Measurements from ENCODE around the gene EPHB3.

EPHB3 gene

DNA sequence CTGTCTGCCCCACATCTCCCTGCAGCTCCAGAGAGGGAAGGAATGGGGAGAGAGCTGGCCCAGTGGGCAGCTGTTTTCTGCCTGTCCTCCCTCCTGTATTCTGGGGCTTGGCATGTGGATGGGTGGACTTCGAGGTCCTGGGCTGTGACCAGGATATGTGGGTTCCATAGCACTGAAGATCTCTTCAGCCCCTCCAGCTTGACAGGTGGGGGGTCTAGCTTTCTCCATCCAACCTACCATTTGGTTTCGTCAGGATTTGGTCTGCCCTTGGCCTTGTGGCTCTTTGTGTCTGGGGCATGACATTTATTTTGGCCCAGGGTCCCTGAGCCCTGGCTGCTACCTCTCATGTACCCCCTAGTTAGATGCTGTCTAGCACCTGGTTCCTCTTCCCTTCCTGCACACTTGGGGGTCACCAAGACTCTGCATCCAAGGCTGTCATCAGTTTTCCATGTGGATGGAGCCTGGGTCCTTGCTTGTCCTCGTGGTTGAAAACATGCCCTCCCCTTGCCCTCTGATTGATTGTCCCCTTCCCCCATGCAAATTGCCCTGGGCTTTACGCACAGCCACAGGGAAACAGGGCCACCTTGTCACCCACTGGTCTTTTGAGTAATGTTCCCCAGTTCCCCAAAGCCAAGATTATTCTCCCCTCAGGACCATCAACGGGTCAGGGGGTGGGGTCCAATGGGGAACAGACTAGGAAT, 3.2 kb downstream of the EPHB3 start:
- no peak for DNase-seq

DNA sequence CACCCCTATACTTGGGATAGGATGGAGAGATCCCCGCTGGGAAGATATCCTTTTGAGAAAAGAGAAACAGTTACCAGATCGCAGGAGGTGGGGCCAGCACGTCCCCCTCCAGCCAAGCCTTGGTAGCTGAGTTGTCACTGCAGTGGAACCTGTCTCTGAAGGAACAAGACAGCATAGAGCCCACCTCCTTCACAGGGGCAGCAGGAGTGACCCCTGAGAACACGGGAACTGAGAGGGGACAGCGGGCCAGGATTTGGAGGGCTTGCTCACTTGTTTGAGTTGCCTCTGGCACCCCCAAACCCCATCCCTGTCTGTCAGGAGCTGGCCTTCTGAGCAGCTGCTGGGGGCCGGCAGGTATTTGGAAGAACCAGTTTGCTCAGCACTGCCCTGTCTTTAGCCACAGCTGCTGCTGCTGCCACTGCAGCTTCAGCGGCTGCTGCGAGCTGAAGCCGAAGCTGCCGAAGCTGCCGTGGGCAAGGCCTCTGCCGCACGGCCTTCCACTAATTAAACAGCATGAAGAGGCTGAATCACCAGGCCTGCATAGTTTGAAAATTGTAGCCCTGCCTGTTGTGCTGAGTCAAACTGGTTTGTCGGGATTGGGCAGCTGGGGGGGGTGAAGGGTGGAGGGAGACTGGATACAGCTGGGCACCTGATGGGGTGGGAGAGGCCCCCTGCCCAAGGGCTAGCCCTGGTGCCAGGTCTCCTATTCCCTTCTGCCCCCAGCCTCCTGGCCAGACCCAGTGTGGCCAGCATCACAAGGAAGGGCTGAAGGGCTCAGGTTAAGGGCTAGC, 4.0 kb downstream of the EPHB3 start:
- DNase-seq: no peak

- no peak for DNase-seq
These were observed 5.1 kb downstream of the EPHB3 start for GRCh38 chr3:184566441-184567414.

GRCh38 chr3:184567946-184568559, 6.5 kb downstream of the EPHB3 start:
- DNase-seq: no peak

DNA sequence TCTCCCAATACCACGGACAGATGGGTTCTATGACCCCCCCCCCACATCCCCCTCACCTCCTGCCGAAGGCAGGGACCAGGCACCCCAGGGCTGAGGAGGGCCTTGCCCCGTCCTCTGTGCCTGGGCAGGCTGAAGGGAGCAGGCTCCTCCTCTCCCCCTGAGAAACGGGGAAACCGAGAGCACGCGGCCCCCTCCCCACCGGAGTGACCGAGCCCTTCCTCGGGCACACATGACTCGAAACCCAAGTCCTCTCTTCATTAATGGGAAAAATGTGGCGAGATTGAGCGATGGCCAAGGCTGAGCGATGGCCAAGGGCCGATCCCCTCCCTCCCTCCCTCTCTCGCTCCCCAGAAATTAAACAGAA, 7.0 kb downstream of the EPHB3 start:
- DNase-seq: no peak

GRCh38 chr3:184568924-184569829, 7.6 kb downstream of the EPHB3 start:
- DNase-seq: no peak

DNA sequence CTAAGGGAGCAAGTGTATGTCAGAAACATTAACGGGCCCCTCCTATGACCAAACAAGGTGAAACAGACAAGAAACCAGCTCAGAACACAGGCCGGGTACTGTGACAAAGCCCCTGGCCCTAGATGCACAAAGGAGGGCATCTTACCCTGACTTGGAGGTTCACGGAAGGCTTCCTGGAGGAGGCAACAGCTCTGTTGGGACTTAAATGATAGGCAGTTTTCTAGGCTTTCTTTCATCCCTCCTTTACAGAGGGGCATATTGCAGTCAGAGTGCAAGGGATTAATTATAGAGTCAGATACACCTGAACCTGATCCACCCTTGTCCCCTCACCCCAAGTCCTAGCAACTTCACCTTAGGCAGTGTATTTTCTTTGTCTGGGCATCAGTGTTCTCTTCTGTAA, 8.4 kb downstream of the EPHB3 start:
- DNase-seq: no peak

DNA sequence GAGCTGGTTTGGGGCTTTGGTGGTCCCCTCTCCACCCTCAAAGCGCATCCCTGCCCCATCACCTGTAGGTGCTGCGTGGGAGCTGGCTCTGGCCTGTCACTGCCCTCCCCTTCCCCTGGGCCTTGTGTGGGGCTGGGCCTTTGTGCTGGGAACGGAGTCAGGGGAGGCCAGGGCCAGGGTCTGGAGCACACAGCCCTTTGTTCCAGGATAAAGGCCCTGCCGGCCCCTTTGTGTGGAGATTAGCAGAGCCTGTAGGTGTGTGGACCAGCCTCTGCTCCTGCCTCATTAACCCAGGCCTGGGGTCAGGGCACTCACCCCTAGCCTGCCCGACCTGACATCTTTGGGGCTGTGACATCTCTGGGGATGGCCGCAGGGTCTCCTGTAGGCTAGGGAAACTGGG, 8.9 kb downstream of the EPHB3 start:
- no peak for DNase-seq

- no peak for DNase-seq
These were observed 10.3 kb downstream of the EPHB3 start for GRCh38 chr3:184571750-184572377.

GRCh38 chr3:184572633-184573270, 11.2 kb downstream of the EPHB3 start:
- DNase-seq: no peak

DNA sequence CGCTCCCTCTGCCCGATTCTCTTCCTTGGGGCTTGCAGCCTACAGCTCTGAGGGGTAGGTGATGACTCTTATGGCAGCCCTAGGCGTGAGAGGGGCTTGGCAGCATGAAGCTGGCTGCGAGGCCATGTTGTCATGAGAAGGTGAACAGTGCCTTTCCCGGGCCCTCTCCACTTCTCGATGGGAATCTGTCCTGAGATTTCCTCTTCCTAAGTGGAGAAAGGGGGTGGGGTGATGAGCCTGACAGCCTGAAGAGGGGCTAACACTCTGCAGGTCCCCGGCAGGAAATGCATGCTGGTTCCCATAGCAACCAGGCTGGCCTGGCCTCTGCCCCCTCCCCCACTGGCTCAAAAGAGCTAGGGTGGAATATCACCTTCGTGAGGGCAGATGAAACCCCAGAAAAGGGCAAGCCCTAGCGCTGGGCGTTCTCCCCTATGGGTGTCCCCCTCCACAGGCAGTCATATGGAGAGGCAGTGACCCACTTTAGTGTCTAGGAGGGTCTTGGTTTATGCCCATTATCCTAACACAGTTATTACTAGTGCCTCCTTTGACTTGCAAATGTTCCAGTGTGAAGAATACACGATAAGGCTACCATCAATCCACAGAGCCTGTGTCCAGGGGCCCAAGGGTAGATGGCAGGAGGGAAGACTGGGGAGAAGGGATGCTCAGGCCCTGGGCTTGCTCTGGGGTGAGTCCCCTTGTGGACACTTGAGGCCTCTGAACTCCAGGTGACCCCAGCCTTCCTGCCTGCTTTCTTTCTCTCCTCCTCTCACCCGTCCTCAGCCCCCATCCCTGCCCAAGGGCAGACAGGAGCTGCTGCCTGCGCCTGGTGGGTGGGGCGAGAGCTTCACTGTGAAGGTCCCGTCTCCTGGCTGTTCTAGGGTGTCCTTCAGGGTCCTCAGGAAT, 13.2 kb downstream of the EPHB3 start:
- no peak for DNase-seq

DNA sequence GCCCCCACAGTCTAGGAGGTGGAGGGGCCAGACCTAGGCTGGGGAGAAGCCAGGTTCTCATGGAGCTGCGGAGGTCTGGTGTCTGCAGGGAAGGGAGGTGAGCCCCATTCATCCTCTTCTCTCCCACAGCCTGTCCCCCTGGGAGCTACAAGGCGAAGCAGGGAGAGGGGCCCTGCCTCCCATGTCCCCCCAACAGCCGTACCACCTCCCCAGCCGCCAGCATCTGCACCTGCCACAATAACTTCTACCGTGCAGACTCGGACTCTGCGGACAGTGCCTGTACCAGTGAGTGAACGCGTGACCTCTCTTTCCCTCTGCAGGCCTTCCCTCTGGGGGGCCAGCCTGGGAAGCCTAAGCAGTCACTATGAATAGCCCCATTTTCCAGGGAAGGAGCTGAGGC, 14.1 kb downstream of the EPHB3 start:
- no peak for DNase-seq

DNA sequence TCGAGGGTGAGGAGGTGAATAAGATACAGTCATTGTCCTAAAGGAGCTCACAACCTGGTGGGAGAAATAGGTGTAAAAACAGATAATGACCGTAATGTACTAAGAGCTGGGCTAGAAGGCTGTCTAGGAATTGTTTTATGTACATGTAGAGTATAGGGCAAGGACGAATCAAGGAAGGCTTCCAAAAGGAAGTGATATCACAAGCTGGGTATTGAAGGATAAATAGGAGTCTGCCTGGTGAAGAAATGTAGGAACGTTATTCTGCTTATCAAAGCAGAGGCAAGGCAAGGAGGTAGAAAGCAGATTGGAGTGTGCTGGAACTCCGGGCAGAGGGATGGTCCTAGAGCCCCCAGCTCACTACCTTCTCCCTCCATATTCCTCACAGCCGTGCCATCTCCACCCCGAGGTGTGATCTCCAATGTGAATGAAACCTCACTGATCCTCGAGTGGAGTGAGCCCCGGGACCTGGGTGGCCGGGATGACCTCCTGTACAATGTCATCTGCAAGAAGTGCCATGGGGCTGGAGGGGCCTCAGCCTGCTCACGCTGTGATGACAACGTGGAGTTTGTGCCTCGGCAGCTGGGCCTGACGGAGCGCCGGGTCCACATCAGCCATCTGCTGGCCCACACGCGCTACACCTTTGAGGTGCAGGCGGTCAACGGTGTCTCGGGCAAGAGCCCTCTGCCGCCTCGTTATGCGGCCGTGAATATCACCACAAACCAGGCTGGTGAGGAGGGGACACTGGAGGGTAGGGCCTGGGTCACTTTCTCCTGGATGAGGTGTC, 15.1 kb downstream of the EPHB3 start:
- no peak for DNase-seq

GRCh38 chr3:184577546-184577945, 16.0 kb downstream of the EPHB3 start:
- DNase-seq: no peak

- no peak for DNase-seq
These were observed 16.6 kb downstream of the EPHB3 start for GRCh38 chr3:184578218-184578617.

DNA sequence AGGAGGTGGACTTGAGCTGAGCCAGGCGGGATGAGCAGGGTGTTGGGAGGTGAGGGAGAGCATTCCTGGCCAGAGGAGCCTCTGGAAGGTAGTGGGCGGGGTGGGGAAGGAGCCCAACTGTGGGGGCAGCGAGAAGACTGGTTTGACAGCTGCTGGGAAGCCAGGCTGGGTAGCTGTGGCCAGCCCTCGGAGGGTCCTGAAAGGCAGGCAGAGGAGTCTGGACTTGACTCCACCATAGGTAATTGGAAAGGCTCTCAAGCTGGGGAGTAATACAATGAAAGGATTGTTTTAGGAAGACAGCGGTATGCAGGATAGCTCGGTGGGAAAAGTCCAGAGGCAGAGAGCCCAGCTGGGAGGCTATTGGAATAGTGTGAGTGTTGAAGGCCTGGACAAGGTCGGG, 17.2 kb downstream of the EPHB3 start:
- no peak for DNase-seq

DNA sequence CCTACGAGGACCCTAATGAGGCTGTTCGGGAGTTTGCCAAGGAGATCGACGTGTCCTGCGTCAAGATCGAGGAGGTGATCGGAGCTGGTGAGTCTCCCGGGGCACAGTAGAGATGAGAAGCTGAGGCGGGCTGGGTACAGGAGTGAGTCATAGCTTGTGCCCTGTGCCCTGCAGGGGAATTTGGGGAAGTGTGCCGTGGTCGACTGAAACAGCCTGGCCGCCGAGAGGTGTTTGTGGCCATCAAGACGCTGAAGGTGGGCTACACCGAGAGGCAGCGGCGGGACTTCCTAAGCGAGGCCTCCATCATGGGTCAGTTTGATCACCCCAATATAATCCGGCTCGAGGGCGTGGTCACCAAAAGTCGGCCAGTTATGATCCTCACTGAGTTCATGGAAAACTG, 17.9 kb downstream of the EPHB3 start:
- no peak for DNase-seq

DNA sequence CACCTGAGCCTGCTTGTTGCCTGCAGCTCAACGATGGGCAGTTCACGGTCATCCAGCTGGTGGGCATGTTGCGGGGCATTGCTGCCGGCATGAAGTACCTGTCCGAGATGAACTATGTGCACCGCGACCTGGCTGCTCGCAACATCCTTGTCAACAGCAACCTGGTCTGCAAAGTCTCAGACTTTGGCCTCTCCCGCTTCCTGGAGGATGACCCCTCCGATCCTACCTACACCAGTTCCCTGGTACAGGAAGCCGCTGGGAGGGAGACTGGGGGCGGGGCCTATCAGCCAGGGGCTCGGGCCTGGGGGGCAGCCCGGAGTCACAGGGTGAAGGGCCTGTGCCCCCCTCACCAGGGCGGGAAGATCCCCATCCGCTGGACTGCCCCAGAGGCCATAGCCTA, 18.8 kb downstream of the EPHB3 start:
- no peak for DNase-seq

- no peak for DNase-seq
These were observed 19.8 kb downstream of the EPHB3 start for GRCh38 chr3:184581331-184581855.

All from effector CD8-positive, alpha-beta T cell (primary cell).